Measurements from ENCODE around the gene KLRB1.

The KLRB1 gene

DNA sequence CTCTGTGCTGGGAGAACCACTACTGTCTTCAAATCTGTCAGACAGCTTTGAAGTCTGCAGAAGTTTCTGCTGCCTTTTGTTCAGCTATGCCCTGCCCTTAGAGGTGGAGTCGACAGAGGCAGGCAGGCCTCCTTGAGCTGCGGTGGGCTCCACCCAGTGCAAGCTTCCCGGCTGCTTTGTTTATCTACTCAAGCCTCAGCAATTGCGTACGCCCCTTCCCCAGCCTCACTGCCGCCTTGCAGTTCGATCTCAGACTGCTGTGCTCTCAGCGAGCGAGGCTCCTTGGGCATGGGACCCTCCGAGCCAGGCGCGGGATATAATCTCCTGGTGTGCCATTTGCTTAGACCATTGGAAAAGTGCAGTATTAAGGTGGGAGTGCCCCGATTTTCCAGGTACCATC is 25.1 kb upstream of the KLRB1 start:
- Histone ChIP-seq H3K4me1 (ENCODE audit: control insufficient read depth, low read length) (peaks cover 34% of the 10 kb centered on the region), H3K27ac (ENCODE audit: low read depth, low read length) (no peak overlapping the region), H3K36me3 (ENCODE audit: control insufficient read depth, low read length) (peaks cover 3% of the 10 kb centered on the region; the same call in 1 of the 2 replicates), H3K27me3 (ENCODE audit: control insufficient read depth, low read length) (no peaks in the 10 kb centered on the region), H3K4me2 (ENCODE audit: low read length) (no peak overlapping the region), H3K9me2 (replicated peaks; ENCODE audit: control insufficient read depth, low read length) (no peaks in the 10 kb centered on the region), H3K9me3 (ENCODE audit: control insufficient read depth, insufficient read depth, low read length) (peaks cover 12% of the 10 kb centered on the region; the same call in 1 of the 2 replicates), H3K4me3 (ENCODE audit: low read length) (no peak overlapping the region), H4K20me1 (ENCODE audit: control insufficient read depth, insufficient read depth, low read depth, low read length) (no peaks in the 10 kb centered on the region), H3K79me2 (ENCODE audit: control insufficient read depth, low read length) (no peaks in the 10 kb centered on the region), H3F3A (ENCODE audit: control insufficient read depth, insufficient read depth) (no peaks in the 10 kb centered on the region)
- TF ChIP-seq EZH2phosphoT487 (IDR thresholded peaks at IDR 0.05; ENCODE audit: borderline replicate concordance, low read length): no peak

- H4K20me1 ChIP-seq (ENCODE audit: control insufficient read depth, insufficient read depth, low read depth, low read length): no peaks in the 10 kb centered on the region
- H3K4me2 ChIP-seq (ENCODE audit: low read length): no peak overlapping the region
- H3K27me3 ChIP-seq (ENCODE audit: control insufficient read depth, low read length): 0 out of 2 replicates have a peak, but pooled peaks cover 8% of the 10 kb centered on the region
- H3K79me2 ChIP-seq (ENCODE audit: control insufficient read depth, low read length): no peaks in the 10 kb centered on the region
- 0 out of 2 replicates have a peak, but pooled peaks cover 5% of the 10 kb centered on the region for H3K4me1 ChIP-seq (ENCODE audit: control insufficient read depth, low read length)
- no peaks in the 10 kb centered on the region for H3F3A ChIP-seq (ENCODE audit: control insufficient read depth, insufficient read depth)
- TF ChIP-seq, protein P1, sequence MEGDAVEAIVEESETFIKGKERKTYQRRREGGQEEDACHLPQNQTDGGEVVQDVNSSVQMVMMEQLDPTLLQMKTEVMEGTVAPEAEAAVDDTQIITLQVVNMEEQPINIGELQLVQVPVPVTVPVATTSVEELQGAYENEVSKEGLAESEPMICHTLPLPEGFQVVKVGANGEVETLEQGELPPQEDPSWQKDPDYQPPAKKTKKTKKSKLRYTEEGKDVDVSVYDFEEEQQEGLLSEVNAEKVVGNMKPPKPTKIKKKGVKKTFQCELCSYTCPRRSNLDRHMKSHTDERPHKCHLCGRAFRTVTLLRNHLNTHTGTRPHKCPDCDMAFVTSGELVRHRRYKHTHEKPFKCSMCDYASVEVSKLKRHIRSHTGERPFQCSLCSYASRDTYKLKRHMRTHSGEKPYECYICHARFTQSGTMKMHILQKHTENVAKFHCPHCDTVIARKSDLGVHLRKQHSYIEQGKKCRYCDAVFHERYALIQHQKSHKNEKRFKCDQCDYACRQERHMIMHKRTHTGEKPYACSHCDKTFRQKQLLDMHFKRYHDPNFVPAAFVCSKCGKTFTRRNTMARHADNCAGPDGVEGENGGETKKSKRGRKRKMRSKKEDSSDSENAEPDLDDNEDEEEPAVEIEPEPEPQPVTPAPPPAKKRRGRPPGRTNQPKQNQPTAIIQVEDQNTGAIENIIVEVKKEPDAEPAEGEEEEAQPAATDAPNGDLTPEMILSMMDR (IDR thresholded peaks at IDR 0.05; ENCODE audit: low read depth, low read length, poor library complexity, severe bottlenecking): no peak
- no peak for TF ChIP-seq EZH2phosphoT487 (IDR thresholded peaks at IDR 0.05; ENCODE audit: borderline replicate concordance, low read length)
- no peak overlapping the region for H3K27ac ChIP-seq (ENCODE audit: low read depth, low read length)
- no peaks in the 10 kb centered on the region for H3K9me2 ChIP-seq (replicated peaks; ENCODE audit: control insufficient read depth, low read length)
- H3K36me3 ChIP-seq (ENCODE audit: control insufficient read depth, low read length): no peaks in the 10 kb centered on the region
- H3K4me3 ChIP-seq (ENCODE audit: low read length): no peak overlapping the region
- H3K9me3 ChIP-seq (ENCODE audit: control insufficient read depth, insufficient read depth, low read length): no peaks in the 10 kb centered on the region
Measured at GRCh38 chr12:9626821-9627220, 19.1 kb upstream of the KLRB1 start.

DNA sequence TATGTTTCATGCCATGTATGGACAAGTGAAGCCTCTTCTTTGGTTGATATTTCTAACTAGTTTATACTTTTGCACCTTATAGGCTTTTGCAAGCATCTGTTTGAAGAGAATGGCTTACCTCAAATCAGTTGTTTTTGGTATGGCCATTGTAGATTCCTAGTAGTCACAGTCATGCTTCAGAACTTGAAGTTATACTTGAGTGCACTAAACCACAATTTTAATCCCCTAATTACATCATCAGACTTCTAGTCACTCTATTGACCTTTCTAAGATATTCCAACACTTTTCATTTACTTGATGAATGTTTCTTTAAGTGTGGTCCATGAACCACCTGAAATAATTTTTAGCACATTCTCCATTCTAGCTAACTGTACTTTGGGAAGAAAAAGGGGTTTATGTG is 18.6 kb upstream of the KLRB1 start:
- Histone ChIP-seq H3K9me2 (replicated peaks; ENCODE audit: control insufficient read depth, low read length) (no peaks in the 10 kb centered on the region), H4K20me1 (ENCODE audit: control insufficient read depth, insufficient read depth, low read depth, low read length) (no peaks in the 10 kb centered on the region), H3K27me3 (ENCODE audit: control insufficient read depth, low read length) (0 out of 2 replicates have a peak, but pooled peaks cover 8% of the 10 kb centered on the region), H3F3A (ENCODE audit: control insufficient read depth, insufficient read depth) (no peaks in the 10 kb centered on the region), H3K9me3 (ENCODE audit: control insufficient read depth, insufficient read depth, low read length) (no peaks in the 10 kb centered on the region), H3K4me3 (ENCODE audit: low read length) (no peak overlapping the region), H3K27ac (ENCODE audit: low read depth, low read length) (no peak overlapping the region), H3K36me3 (ENCODE audit: control insufficient read depth, low read length) (no peaks in the 10 kb centered on the region), H3K4me2 (ENCODE audit: low read length) (no peak overlapping the region), H3K4me1 (ENCODE audit: control insufficient read depth, low read length) (0 out of 2 replicates have a peak, but pooled peaks cover 5% of the 10 kb centered on the region), H3K79me2 (ENCODE audit: control insufficient read depth, low read length) (no peaks in the 10 kb centered on the region)
- TF ChIP-seq, protein P1 (IDR thresholded peaks at IDR 0.05; ENCODE audit: low read depth, low read length, poor library complexity, severe bottlenecking): no peak
- no peak for TF ChIP-seq EZH2phosphoT487 (IDR thresholded peaks at IDR 0.05; ENCODE audit: borderline replicate concordance, low read length)

- no peaks in the 10 kb centered on the region for H4K20me1 ChIP-seq (ENCODE audit: control insufficient read depth, insufficient read depth, low read depth, low read length)
- no peaks in the 10 kb centered on the region for H3K36me3 ChIP-seq (ENCODE audit: control insufficient read depth, low read length)
- H3K4me1 ChIP-seq (ENCODE audit: control insufficient read depth, low read length): 0 out of 2 replicates have a peak, but pooled peaks cover 5% of the 10 kb centered on the region
- no peaks in the 10 kb centered on the region for H3K79me2 ChIP-seq (ENCODE audit: control insufficient read depth, low read length)
- H3K4me2 ChIP-seq (ENCODE audit: low read length): no peak overlapping the region
- no peaks in the 10 kb centered on the region for H3F3A ChIP-seq (ENCODE audit: control insufficient read depth, insufficient read depth)
- H3K4me3 ChIP-seq (ENCODE audit: low read length): no peak overlapping the region
- H3K27ac ChIP-seq (ENCODE audit: low read depth, low read length): no peak overlapping the region
- 0 out of 2 replicates have a peak, but pooled peaks cover 8% of the 10 kb centered on the region for H3K27me3 ChIP-seq (ENCODE audit: control insufficient read depth, low read length)
- TF ChIP-seq, protein P1 (IDR thresholded peaks at IDR 0.05; ENCODE audit: low read depth, low read length, poor library complexity, severe bottlenecking): no peak
- no peak for TF ChIP-seq EZH2phosphoT487 (IDR thresholded peaks at IDR 0.05; ENCODE audit: borderline replicate concordance, low read length)
- H3K9me2 ChIP-seq (replicated peaks; ENCODE audit: control insufficient read depth, low read length): no peaks in the 10 kb centered on the region
- H3K9me3 ChIP-seq (ENCODE audit: control insufficient read depth, insufficient read depth, low read length): no peaks in the 10 kb centered on the region
Measured at GRCh38 chr12:9625019-9625418, 17.3 kb upstream of the KLRB1 start.

All from DOHH2 (cell line).